Esophagus muscularis mucosa (tissue), 4 donors: ENCODE data around the gene LRP8. TPM values are rescaled to one million over a fixed set of nuclear protein-coding genes. Genes with fewer than 3 reads are reported as not detected.

Experiments
- DNase-seq: peaks from one replicate; pipeline ENCODE4 v3.0.0-alpha.2; 2017; ENCODE audit errors: extremely low spot score
- H3K27ac ChIP-seq, 4 donors: fragments of 200-600 bp; sonication (generic); replicated peaks in 1 of 4; 1 replicate in 3 of 4; 2 replicates in 1 of 4; pipeline ENCODE4 v1.5.1; 2016 to 2019; ENCODE audit warnings: mild to moderate bottlenecking in 1 of 4
- H3K27me3 ChIP-seq, 4 donors: fragments of 200-600 bp; sonication (generic); one replicate each; pipeline versions ENCODE4 v1.5.1 to v1.6.0; 2016 to 2019
- H3K36me3 ChIP-seq, 4 donors: fragments of 200-600 bp; sonication (generic); one replicate each; pipeline ENCODE4 v1.5.1; 2016 to 2019
- H3K4me1 ChIP-seq, 4 donors: fragments of 200-600 bp; sonication (generic); one replicate each; pipeline ENCODE4 v1.5.1; 2016 to 2019
- H3K4me3 ChIP-seq, 4 donors: fragments of 200-600 bp; sonication (generic); 1 replicate in 2 of 4; 2 replicates in 2 of 4; pipeline ENCODE4 v1.5.1; 2016 to 2019; ENCODE audit warnings: mild to moderate bottlenecking in 4 of 4, moderate library complexity in 1 of 4
- H3K9me3 ChIP-seq, 4 donors: fragments of 200-600 bp; sonication (generic); 1 replicate in 3 of 4; 2 replicates in 1 of 4; pipeline ENCODE4 v1.5.1; 2016 to 2019
- CTCF ChIP-seq, 3 experiments: fragments of 200-600 bp in 2 of 3; fragments of 450-650 bp in 1 of 3; sonication (generic) in 2 of 3; IDR thresholded peaks; one replicate each; pipeline ENCODE4 v1.5.1; 2017 to 2019; ENCODE audit warnings: antibody characterized with exemption in 3 of 3, mild to moderate bottlenecking in 2 of 3, moderate library complexity in 1 of 3
- EP300 ChIP-seq: sonication (generic); formaldehyde crosslinking; IDR thresholded peaks from one replicate; pipeline ENCODE4 v1.6.1; 2017; ENCODE audit warnings: antibody characterized with exemption
- POLR2A ChIP-seq: fragments of 450-650 bp; IDR thresholded peaks from one replicate; pipeline ENCODE4 v1.6.1; 2017; ENCODE audit warnings: antibody characterized with exemption, moderate library complexity, mild to moderate bottlenecking, low read depth
- POLR2AphosphoS5 ChIP-seq, 2 donors: sonication (generic); formaldehyde crosslinking; IDR thresholded peaks; one replicate each; pipeline ENCODE4 v1.6.1; 2017; ENCODE audit warnings: antibody characterized with exemption in 2 of 2
- WGBS: methylation state at CpG from one replicate; pipeline ENCODE4 v1.1.5; 2018; 5-methylcytosine and 5-hydroxymethylcytosine counted together
- intact Hi-C: fragments of 100-400 bp; cut with DNase I; formaldehyde crosslinking; loops from one replicate; pipeline ENCODE4 v1.15.1; 2023
- total RNA-seq, 4 donors: library from RNA; depleted of rRNA; stranded (reverse); fragments of >200 nt; gene quantifications; one replicate each; pipeline versions ENCODE4 v1.1.0 to v1.2.1, GENCODE V29; 2016

Gene LRP8
- total RNA-seq, 4 donors from 2014 or later = 0.83 to 6.0 (median 1.9) TPM

GRCh38 chr1:53316766-53317581 is 10.9 kb downstream of the LRP8 start:
- Histone ChIP-seq H3K36me3 (no peaks in the 10 kb centered on the region), H3K27me3 (no peaks in the 10 kb centered on the region), H3K27ac (no peak overlapping the region), H3K4me1 (peaks cover 0 to 6% (median 0%) of the 10 kb centered on the region in 4 donors), H3K9me3 (no peaks in the 10 kb centered on the region), H3K4me3 (no peak overlapping the region)
- TF ChIP-seq POLR2A = no peak
- intact Hi-C loops = no loop called here
- 60% methylated on average over 15 of the region's 17 CpGs for WGBS
- no peak for DNase-seq

- H3K4me1 ChIP-seq = peaks cover 0 to 6% (median 0%) of the 10 kb centered on the region in 4 donors
- intact Hi-C loops = no loop called here
- no peak overlapping the region for H3K27ac ChIP-seq
- no peaks in the 10 kb centered on the region for H3K9me3 ChIP-seq
- H3K36me3 ChIP-seq = no peaks in the 10 kb centered on the region
- DNase-seq = no peak
- no peaks in the 10 kb centered on the region for H3K27me3 ChIP-seq
- 86% methylated on average over 1 of the region's 1 CpG for WGBS
- TF ChIP-seq CTCF (IDR thresholded peaks at IDR 0.05) (no peak), POLR2A (no peak), POLR2AphosphoS5 (IDR thresholded peaks at IDR 0.05) (no peak), EP300 (no peak)
- H3K4me3 ChIP-seq = no peak overlapping the region
Measured at GRCh38 chr1:53316424-53316765, 11.5 kb downstream of the LRP8 start.

GRCh38 chr1:53315456-53316423 is 12.1 kb downstream of the LRP8 start:
- Histone ChIP-seq H3K4me1 (peaks cover 0 to 6% (median 0%) of the 10 kb centered on the region in 4 donors), H3K4me3 (no peak overlapping the region), H3K27ac (no peak overlapping the region), H3K27me3 (no peaks in the 10 kb centered on the region), H3K9me3 (no peaks in the 10 kb centered on the region), H3K36me3 (no peaks in the 10 kb centered on the region)
- no peak for DNase-seq
- WGBS = 82% methylated on average over 7 of the region's 10 CpGs
- intact Hi-C loops = no loop called here
- TF ChIP-seq EP300 = no peak
- TF ChIP-seq POLR2AphosphoS5 (IDR thresholded peaks at IDR 0.05) = no peak
- TF ChIP-seq CTCF (IDR thresholded peaks at IDR 0.05) = no peak
- TF ChIP-seq POLR2A = no peak

GRCh38 chr1:53315046-53315445 is 12.8 kb downstream of the LRP8 start:
- Histone ChIP-seq H3K27me3 (no peaks in the 10 kb centered on the region), H3K4me1 (peaks cover 0 to 6% (median 0%) of the 10 kb centered on the region in 4 donors), H3K9me3 (no peaks in the 10 kb centered on the region), H3K4me3 (no peak overlapping the region), H3K27ac (no peak overlapping the region), H3K36me3 (no peaks in the 10 kb centered on the region)
- intact Hi-C loops = no loop called here
- WGBS = 86% methylated on average over 3 of the region's 3 CpGs
- no peak for TF ChIP-seq POLR2AphosphoS5 (IDR thresholded peaks at IDR 0.05)
- TF ChIP-seq EP300 = no peak
- TF ChIP-seq CTCF (IDR thresholded peaks at IDR 0.05) = no peak
- no peak for TF ChIP-seq POLR2A
- no peak for DNase-seq

GRCh38 chr1:53314606-53315005 is 13.3 kb downstream of the LRP8 start:
- 80% methylated on average over 2 of the region's 7 CpGs for WGBS
- no peak for TF ChIP-seq POLR2AphosphoS5 (IDR thresholded peaks at IDR 0.05)
- no peak for TF ChIP-seq EP300
- no peak for TF ChIP-seq CTCF (IDR thresholded peaks at IDR 0.05)
- no peak for TF ChIP-seq POLR2A

More at GRCh38 chr1:53314606-53315005, 13.3 kb downstream of the LRP8 start:
- peaks cover 0 to 6% (median 0%) of the 10 kb centered on the region in 4 donors for H3K4me1 ChIP-seq
- intact Hi-C loops = no loop called here
- H3K4me3 ChIP-seq = no peak overlapping the region
- no peak for DNase-seq
- H3K36me3 ChIP-seq = no peaks in the 10 kb centered on the region
- no peaks in the 10 kb centered on the region for H3K9me3 ChIP-seq
- H3K27me3 ChIP-seq = no peaks in the 10 kb centered on the region
- no peak overlapping the region for H3K27ac ChIP-seq
